Ishikawa (cell line): Measurements from ENCODE around the gene ZBTB20.

Experiments
- CEBPB ChIP-seq: IDR thresholded peaks from 2 replicates; pipeline ENCODE4 v1.6.1; 2012
- CREB1 ChIP-seq: IDR thresholded peaks from 2 replicates; pipeline ENCODE4 v1.6.1; 2012; ENCODE audit warnings: low read depth
- EGR1 ChIP-seq: IDR thresholded peaks from 2 replicates; pipeline ENCODE4 v1.6.1; 2012
- EP300 ChIP-seq: IDR thresholded peaks from 2 replicates; pipeline ENCODE4 v1.6.1; 2012; ENCODE audit warnings: borderline replicate concordance
- FOXM1 ChIP-seq: IDR thresholded peaks from 2 replicates; pipeline ENCODE4 v1.6.1; 2012; ENCODE audit warnings: low read depth, borderline replicate concordance
- MAX ChIP-seq: IDR thresholded peaks from 2 replicates; pipeline ENCODE4 v1.6.1; 2012
- NFIC ChIP-seq: IDR thresholded peaks from 2 replicates; pipeline ENCODE4 v1.6.1; 2012
- RAD21 ChIP-seq: IDR thresholded peaks from 2 replicates; pipeline ENCODE4 v1.6.1; 2012; ENCODE audit warnings: low read depth
- TAF1 ChIP-seq: IDR thresholded peaks from 2 replicates; pipeline ENCODE4 v1.6.1; 2012; ENCODE audit warnings: low read depth, mild to moderate bottlenecking
- TCF12 ChIP-seq: IDR thresholded peaks from 2 replicates; pipeline ENCODE4 v1.6.1; 2012; ENCODE audit warnings: low read depth
- TEAD4 ChIP-seq: IDR thresholded peaks from 2 replicates; pipeline ENCODE4 v1.6.1; 2012
- YY1 ChIP-seq: IDR thresholded peaks from 2 replicates; pipeline ENCODE4 v1.6.1; 2012; ENCODE audit warnings: low read depth
- ZBTB7A ChIP-seq: IDR thresholded peaks from 2 replicates; pipeline ENCODE4 v1.6.1; 2012; ENCODE audit warnings: low read depth
- TF ChIP-seq, protein P1 (sequence below): IDR thresholded peaks from 2 replicates; pipeline ENCODE4 v1.6.1; 2012
- TF ChIP-seq, protein P2 (sequence below): IDR thresholded peaks from 2 replicates; pipeline ENCODE4 v1.6.1; 2012; ENCODE audit warnings: low read depth, mild to moderate bottlenecking

Gene ZBTB20

DNA sequence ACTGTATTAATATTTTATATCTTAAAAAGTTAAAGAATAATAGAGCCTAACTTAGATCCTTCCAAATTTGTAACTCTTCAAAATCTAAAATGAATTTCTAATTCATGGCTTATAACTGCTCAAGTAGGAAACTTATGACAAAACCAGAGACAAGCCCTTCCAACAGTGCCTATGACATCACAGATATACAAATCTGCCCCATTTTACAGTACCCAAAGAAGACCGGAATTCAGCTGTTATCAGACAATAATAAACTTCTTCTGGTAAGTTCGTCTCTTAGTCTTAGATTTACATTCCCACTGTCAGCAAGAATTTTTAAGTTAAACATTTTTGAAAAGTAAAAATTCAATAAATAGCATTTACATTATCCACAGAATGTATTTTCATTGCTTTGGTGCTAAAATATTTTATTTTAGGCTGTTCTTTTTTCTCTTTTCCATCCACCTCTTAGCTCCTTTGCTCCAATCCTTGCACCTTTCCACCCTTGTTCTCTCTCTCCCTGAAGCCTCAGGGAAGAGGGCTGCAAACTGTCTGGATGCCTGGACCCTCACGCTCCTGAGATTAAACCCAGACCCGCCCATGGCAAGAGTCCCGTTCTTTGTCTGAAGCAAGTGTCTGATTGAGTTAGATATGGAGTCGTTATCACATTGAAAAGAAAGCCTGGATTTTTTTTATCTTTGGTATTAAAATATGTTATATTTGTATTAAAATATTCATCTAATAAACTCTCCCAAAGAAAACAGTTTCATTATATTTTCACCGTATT lies 312.7 kb downstream of the ZBTB20 start:
- no peak for TF ChIP-seq NFIC

DNA sequence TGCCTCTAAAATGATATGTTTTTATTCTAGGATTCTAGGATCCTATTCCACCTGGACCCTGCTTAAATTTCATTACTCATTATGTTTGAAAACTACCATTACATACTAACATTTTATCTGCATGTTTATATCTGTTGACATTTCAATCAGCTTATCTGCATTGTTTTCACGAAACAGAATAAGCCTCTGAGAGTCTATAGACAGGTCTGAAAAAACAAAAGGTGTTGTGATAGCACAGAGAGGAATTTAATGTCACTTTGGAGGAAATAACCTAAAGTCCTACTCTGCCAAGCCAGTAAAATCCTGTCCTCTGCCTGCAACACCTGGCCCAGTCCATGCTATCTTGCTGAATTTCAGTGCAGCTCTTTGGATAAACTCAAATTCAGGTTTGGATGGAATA lies 315.2 kb downstream of the ZBTB20 start:
- TF ChIP-seq, protein P1, sequence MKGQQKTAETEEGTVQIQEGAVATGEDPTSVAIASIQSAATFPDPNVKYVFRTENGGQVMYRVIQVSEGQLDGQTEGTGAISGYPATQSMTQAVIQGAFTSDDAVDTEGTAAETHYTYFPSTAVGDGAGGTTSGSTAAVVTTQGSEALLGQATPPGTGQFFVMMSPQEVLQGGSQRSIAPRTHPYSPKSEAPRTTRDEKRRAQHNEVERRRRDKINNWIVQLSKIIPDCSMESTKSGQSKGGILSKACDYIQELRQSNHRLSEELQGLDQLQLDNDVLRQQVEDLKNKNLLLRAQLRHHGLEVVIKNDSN = no peak
- TF ChIP-seq, protein P2, sequence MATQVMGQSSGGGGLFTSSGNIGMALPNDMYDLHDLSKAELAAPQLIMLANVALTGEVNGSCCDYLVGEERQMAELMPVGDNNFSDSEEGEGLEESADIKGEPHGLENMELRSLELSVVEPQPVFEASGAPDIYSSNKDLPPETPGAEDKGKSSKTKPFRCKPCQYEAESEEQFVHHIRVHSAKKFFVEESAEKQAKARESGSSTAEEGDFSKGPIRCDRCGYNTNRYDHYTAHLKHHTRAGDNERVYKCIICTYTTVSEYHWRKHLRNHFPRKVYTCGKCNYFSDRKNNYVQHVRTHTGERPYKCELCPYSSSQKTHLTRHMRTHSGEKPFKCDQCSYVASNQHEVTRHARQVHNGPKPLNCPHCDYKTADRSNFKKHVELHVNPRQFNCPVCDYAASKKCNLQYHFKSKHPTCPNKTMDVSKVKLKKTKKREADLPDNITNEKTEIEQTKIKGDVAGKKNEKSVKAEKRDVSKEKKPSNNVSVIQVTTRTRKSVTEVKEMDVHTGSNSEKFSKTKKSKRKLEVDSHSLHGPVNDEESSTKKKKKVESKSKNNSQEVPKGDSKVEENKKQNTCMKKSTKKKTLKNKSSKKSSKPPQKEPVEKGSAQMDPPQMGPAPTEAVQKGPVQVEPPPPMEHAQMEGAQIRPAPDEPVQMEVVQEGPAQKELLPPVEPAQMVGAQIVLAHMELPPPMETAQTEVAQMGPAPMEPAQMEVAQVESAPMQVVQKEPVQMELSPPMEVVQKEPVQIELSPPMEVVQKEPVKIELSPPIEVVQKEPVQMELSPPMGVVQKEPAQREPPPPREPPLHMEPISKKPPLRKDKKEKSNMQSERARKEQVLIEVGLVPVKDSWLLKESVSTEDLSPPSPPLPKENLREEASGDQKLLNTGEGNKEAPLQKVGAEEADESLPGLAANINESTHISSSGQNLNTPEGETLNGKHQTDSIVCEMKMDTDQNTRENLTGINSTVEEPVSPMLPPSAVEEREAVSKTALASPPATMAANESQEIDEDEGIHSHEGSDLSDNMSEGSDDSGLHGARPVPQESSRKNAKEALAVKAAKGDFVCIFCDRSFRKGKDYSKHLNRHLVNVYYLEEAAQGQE = no peak
- TF ChIP-seq EP300 = no peak
- TF ChIP-seq NFIC = no peak
- no peak for TF ChIP-seq RAD21
- TF ChIP-seq TCF12 = no peak
- TF ChIP-seq FOXM1 = no peak
- TF ChIP-seq EGR1 = no peak
- no peak for TF ChIP-seq CREB1
- no peak for TF ChIP-seq YY1
- no peak for TF ChIP-seq TEAD4
- TF ChIP-seq TAF1 = no peak
- TF ChIP-seq ZBTB7A = no peak
- no peak for TF ChIP-seq CEBPB

- TF ChIP-seq EP300 (no peak), TAF1 (no peak), CEBPB (no peak), TCF12 (no peak), NFIC (no peak), FOXM1 (no peak), TEAD4 (no peak), RAD21 (no peak), ZBTB7A (no peak), MAX (no peak), CREB1 (no peak), EGR1 (no peak), YY1 (no peak)
- TF ChIP-seq, protein P1 = no peak
- TF ChIP-seq, protein P2 = no peak
Measured at GRCh38 chr3:114830652-114831051, 316.4 kb downstream of the ZBTB20 start.

- TF ChIP-seq CEBPB (0 out of 2 replicates have a peak, but pooled peaks have one; percentile 13), RAD21 (0 out of 2 replicates have a peak, but pooled peaks have one; percentile 10), FOXM1 (0 out of 2 replicates have a peak, but pooled peaks have one; percentile 43), NFIC (0 out of 2 replicates have a peak, but pooled peaks have one; percentile 14), YY1 (no peak), TCF12 (peak; percentile 61; the same call in 1 of the 2 replicates), EGR1 (no peak), CREB1 (no peak), EP300 (peak; percentile 78; the same call in 1 of the 2 replicates), MAX (no peak), TEAD4 (peak; percentile 83)
Measured at GRCh38 chr3:114829783-114830182, 317.3 kb downstream of the ZBTB20 start.

GRCh38 chr3:114827495-114827894 lies 319.6 kb downstream of the ZBTB20 start:
- TF ChIP-seq, protein P1 = no peak
- TF ChIP-seq RAD21 = peak; percentile 82
- peak; percentile 45; the same call in 1 of the 2 replicates for TF ChIP-seq ZBTB7A

GRCh38 chr3:114824014-114824413 lies 323.1 kb downstream of the ZBTB20 start:
- TF ChIP-seq TCF12 = no peak
- TF ChIP-seq, protein P1 = no peak
- no peak for TF ChIP-seq TEAD4
- no peak for TF ChIP-seq NFIC
- no peak for TF ChIP-seq FOXM1
